Muscle layer of duodenum (tissue), 2 donors: ENCODE data around the gene RLF.
A peak's percentile ranks its signal among the peaks of the same experiment; 100 is the strongest.

Experiments used
- H3K27ac ChIP-seq: one replicate; pipeline ENCODE4 v1.7.0; 2013; ENCODE audit warnings: mild to moderate bottlenecking, low read length
- H3K27me3 ChIP-seq: one replicate; pipeline ENCODE4 v1.7.0; 2013; ENCODE audit warnings: low read depth, mild to moderate bottlenecking, control low read depth, low read length
- H3K36me3 ChIP-seq, 2 donors: one replicate each; pipeline ENCODE4 v1.7.0; 2013; ENCODE audit warnings: low read length in 2 of 2, control low read depth in 1 of 2, mild to moderate bottlenecking in 1 of 2; ENCODE audit not compliant: insufficient read depth in 2 of 2, control insufficient read depth in 1 of 2
- H3K4me1 ChIP-seq, 2 donors: one replicate each; pipeline ENCODE4 v1.7.0; 2013; ENCODE audit warnings: low read length in 2 of 2, mild to moderate bottlenecking in 2 of 2, control low read depth in 1 of 2, moderate library complexity in 1 of 2; ENCODE audit not compliant: insufficient read depth in 2 of 2, control insufficient read depth in 1 of 2
- H3K4me3 ChIP-seq, 2 donors: one replicate each; pipeline ENCODE4 v1.7.0; 2013; ENCODE audit warnings: low read length in 2 of 2, low read depth in 1 of 2, mild to moderate bottlenecking in 1 of 2
- H3K9me3 ChIP-seq, 2 donors: one replicate each; pipeline ENCODE4 v1.7.0; 2013; ENCODE audit warnings: low read length in 2 of 2, control low read depth in 1 of 2, mild to moderate bottlenecking in 1 of 2; ENCODE audit not compliant: control insufficient read depth in 1 of 2
- donor health status: healthy.

Gene RLF

DNA sequence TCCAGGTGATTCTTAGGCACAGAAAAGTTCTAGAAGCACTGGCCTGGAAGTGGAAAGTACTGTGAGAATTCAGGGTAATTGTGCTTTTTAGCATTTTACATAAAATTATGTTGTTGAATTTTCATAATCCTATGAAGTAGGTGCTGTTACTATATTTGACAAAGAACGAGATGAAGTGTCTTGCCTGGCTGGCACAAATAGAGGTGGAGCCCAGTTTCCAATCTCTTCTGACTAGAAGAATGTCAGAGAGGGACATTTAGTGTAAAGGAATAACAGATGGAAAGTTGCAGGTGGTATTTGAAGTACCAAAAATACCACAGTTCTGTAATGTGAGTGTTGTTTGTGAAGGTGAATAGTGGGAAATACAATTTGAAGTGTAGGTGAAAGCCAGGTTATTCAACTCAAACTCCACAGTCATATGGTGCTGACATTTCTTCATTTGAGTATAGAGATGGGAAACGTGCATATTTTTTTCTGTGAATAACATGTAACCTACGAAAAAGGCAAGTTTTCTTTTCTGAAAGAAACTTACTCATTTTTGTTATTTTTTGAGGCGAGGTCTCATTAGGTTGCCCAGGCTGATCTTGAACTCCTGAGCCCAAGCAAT lies 83.1 kb downstream of the RLF start:
- H3K27me3 ChIP-seq = no peaks in the 10 kb centered on the region
- no peak overlapping the region for H3K27ac ChIP-seq
- no peaks in the 10 kb centered on the region for H3K4me1 ChIP-seq
- H3K4me3 ChIP-seq = no peak overlapping the region
- H3K36me3 ChIP-seq = peaks cover 0 to 4% of the 10 kb centered on the region in 2 donors
- H3K9me3 ChIP-seq = no peaks in the 10 kb centered on the region

DNA sequence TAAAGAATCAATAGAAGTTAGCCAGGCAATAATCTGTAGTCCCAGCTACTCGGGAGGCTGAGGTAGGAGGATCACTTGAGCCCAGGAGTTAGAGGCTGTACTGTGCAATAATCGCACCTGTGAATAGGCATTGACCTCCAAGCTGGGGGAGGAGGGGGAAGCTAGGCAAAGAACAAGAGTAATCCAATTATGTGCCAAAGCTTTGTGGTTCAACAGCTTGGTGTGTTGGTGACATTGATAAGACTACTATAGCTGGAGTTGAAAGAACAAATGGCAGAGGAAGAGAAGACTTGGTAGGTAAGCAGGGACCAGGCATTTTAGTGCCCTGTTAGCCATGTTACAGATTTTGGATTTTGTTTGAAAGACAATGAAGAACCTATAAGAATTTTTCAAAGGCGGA lies 84.5 kb downstream of the RLF start:
- no peaks in the 10 kb centered on the region for H3K4me1 ChIP-seq
- no peaks in the 10 kb centered on the region for H3K36me3 ChIP-seq
- no peaks in the 10 kb centered on the region for H3K27me3 ChIP-seq
- no peak overlapping the region for H3K4me3 ChIP-seq
- no peak overlapping the region for H3K27ac ChIP-seq
- H3K9me3 ChIP-seq = no peaks in the 10 kb centered on the region

DNA sequence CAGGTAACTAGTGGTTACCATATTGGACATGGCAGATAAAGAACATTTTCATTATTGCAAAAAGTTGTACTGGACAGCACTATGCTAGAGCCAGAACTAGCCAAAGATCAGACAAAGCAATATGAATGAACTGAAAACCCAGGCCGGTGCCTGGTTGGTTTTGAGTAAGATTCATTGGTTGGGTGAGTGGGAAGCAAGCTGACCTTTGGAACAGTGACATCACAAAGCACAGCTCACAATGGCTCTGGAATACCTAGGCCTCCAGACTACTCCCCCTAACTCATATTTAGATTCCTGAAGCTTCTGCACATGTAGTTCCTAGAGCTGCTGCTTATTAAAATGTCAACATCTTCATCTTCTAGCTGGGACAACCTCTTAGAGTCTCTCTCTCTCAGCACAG lies 86.5 kb downstream of the RLF start, which contains the start of gene TMCO2:
TSS of gene TMCO2 (plus strand) at position 283 of the 400 bp plus-strand sequence. CDS start at position 340, 57 bp downstream.
- Histone ChIP-seq H3K4me3 (no peak within 1 kb of the TSS), H3K27ac (no peak within 1 kb of the TSS), H3K9me3 (no peaks in the 10 kb centered on the region), H3K27me3 (no peaks in the 10 kb centered on the region), H3K4me1 (no peaks in the 10 kb centered on the region), H3K36me3 (no peaks in the 10 kb centered on the region)

DNA sequence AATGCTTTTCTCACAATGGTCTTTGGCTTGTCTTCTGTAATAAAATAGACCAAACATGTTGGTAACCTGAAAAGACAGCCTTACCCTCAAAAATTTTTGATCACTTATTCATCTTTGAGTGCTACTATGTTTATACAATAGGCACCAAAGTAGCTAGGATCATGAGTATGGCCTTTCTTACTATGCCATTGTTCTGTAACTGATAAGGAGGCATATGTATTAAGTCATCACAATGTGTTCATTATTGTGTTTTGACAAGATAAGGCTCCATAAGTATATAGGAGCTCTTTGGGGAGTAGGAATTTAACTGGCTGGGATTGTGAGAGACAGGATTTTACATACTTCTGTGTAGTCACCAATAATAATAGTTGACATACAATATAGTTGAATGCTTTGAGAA lies 87.2 kb downstream of the RLF start:
- Histone ChIP-seq H3K27me3 (no peaks in the 10 kb centered on the region), H3K4me1 (no peaks in the 10 kb centered on the region)

DNA sequence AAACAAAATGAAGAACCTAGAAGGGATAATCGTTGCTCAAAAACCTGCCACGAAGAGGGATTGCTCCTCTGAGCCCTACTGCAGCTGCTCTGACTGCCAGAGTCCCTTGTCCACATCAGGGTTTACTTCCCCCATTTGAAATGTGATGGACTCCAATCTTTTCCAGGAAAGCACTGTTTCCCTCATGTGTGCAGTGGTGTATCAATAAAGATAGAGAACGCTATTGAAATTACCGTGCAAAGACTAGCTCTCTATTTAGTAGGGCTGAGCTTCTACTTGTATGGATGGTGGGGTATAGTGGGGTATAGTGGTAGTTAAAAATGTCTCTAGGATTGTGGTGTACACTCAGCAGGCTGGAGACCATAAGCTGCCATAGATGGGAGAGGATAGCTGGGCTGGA lies 90.3 kb downstream of the RLF start:
- H3K4me1 ChIP-seq = peaks cover 0 to 13% of the 10 kb centered on the region in 2 donors
- H3K27me3 ChIP-seq = no peaks in the 10 kb centered on the region
- no peak overlapping the region for H3K27ac ChIP-seq
- no peaks in the 10 kb centered on the region for H3K9me3 ChIP-seq
- H3K36me3 ChIP-seq = no peaks in the 10 kb centered on the region
- no peak overlapping the region for H3K4me3 ChIP-seq

More for the DNA sequence above, 87.2 kb downstream of the RLF start:
- no peak overlapping the region for H3K27ac ChIP-seq
- no peaks in the 10 kb centered on the region for H3K9me3 ChIP-seq
- no peak overlapping the region for H3K4me3 ChIP-seq
- no peaks in the 10 kb centered on the region for H3K36me3 ChIP-seq

DNA sequence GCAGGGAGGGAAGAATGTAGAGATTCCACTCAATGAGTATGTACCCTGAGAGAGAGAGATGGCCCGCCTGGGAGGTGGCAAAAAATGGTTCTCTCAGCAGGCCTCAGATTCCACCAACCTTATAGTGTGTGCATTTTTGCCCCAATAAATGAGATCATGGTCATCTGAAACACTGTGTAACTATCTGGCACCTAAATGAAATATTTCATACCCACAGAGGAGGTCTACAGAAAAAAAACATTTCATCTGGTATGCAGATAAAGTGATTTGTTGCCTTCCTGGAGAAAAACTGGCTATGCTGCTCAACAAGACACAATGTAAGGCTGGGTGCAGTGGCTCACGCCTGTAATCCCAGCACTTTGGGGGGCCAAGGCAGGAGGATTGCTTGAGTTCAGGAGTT lies 91.4 kb downstream of the RLF start:
- Histone ChIP-seq H3K27me3 (no peaks in the 10 kb centered on the region), H3K9me3 (no peaks in the 10 kb centered on the region), H3K4me3 (no peak overlapping the region), H3K36me3 (no peaks in the 10 kb centered on the region), H3K27ac (no peak overlapping the region), H3K4me1 (peaks cover 4 to 19% of the 10 kb centered on the region in 2 donors)

DNA sequence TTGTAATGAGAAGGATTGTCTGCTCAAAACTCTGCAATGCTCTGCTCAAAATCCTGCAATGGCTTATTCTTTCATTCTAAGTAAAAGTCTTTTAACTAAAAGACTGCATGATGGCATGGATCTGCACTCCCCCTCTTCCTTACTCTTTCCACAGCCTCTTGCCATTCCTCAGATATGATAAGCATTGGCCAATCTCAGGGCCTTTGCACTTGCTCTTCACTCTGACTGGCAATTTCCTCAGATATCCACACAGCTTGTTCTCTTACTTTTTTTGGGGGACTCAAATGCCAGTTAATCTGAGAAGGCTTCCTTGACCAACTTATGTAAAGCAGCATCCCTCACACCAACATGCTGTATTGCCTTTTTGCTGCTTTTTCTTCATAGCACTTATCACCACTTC lies 94.0 kb downstream of the RLF start:
- Histone ChIP-seq H3K4me1 (peaks cover 4 to 29% of the 10 kb centered on the region in 2 donors), H3K27me3 (no peaks in the 10 kb centered on the region), H3K4me3 (no peak overlapping the region), H3K36me3 (peaks cover 1 to 3% of the 10 kb centered on the region in 2 donors), H3K27ac (no peak overlapping the region), H3K9me3 (no peaks in the 10 kb centered on the region)

DNA sequence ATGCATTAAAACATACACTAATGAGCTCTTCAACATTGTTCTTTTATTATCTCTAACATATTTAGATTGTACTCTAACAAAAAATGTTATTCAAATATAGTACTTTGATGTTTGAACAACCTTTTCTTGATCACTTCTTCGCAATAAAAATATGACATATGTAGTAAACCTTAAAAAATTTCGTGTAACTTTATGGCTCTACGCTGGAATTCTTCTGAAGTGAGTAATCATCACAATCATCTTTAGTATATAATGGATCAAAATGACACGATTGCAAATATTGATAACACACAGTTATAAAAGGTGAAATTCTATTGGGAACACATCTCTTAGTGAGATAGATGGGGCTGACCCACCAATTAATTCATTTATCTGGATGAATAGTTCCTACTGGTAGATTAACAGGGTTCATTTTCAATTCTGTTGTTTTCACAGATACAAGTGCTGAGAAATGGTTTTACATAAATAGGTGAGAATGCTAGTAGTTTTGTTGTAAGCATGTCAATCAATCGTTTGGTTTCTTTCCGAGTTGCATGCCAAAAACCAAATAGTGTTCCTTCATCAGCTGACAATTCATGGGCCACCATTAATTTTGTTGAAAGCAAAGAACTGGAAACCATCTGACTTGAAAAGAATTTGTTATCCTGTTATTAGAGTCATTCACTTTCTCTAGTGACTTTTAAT lies 95.4 kb downstream of the RLF start:
- H3K4me1 ChIP-seq = peaks cover 4 to 42% of the 10 kb centered on the region in 2 donors
- no peaks in the 10 kb centered on the region for H3K27me3 ChIP-seq
- H3K36me3 ChIP-seq = peaks cover 14 to 16% of the 10 kb centered on the region in 2 donors
- H3K27ac ChIP-seq = peak overlapping the region; percentile 100
- peak overlapping the region; percentile 96 to 99 for H3K4me3 ChIP-seq
- no peaks in the 10 kb centered on the region for H3K9me3 ChIP-seq

DNA sequence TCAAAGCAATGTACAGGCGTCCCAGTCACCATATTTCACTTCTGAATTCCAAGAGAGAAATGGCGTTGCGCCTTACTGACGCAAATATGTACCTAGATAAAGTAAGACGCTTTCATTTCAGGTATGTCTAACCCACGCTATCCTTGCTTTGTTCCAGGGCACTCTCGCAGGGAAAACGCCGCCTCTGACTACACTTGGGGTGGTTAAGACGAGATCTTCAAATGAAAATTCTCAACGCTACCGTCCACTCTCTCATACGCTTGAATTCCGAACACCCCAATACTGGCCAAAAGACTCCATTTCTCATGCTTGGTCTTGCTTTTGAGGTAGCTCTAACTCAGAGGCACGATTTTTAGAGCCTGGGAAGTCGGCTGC lies 96.1 kb downstream of the RLF start:
- Histone ChIP-seq H3K4me3 (peak overlapping the region; percentile 96 to 99), H3K27ac (peak overlapping the region; percentile 100), H3K9me3 (no peaks in the 10 kb centered on the region), H3K4me1 (peaks cover 4 to 42% of the 10 kb centered on the region in 2 donors), H3K36me3 (peaks cover 18 to 22% of the 10 kb centered on the region in 2 donors), H3K27me3 (no peaks in the 10 kb centered on the region)

DNA sequence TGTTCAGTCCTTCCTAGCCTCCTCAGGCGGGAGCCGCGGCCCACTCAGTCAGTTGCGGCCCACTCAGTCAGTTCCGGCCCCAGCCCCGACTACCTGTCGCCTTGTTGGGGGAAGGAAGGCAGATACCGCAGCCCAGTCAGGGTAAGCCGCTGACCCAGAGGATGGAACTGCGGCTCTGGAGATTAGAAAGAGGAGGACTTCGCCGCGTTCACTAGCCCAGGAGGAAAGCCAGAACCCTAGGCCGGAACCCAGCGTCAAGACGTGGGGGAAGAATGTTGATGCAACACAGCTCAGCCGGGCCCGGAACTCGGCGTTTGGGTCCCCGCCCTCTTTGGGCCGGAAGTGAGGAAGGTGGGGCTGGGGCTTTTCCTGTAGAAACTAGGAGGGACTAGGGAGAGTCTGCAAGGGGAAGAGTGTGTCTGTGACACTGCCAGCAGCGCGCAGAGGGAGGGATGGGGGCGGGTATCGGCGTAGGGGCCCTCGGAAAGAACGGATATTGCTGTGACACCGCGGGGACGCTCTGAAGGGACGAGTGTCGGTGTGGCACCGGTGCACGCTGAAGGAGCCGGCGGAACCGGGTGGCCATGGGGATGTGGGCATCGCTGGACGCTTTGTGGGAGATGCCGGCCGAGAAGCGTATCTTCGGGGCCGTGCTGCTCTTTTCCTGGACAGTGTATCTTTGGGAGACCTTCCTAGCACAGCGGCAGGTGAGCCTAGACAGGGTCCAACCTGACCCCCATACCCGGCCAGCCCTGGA lies 96.7 kb downstream of the RLF start, which contains the start of gene ZMPSTE24:
TSS of gene ZMPSTE24 (plus strand) at position 549 of the 757 bp plus-strand sequence. CDS start at position 585, 36 bp downstream.
- H3K4me1 ChIP-seq = peaks cover 4 to 45% of the 10 kb centered on the region in 2 donors
- no peaks in the 10 kb centered on the region for H3K27me3 ChIP-seq
- H3K27ac ChIP-seq = peak within 1 kb of the TSS; percentile 100
- peaks cover 23 to 25% of the 10 kb centered on the region in 2 donors for H3K36me3 ChIP-seq
- no peaks in the 10 kb centered on the region for H3K9me3 ChIP-seq
- H3K4me3 ChIP-seq = peak within 1 kb of the TSS; percentile 96 to 99

DNA sequence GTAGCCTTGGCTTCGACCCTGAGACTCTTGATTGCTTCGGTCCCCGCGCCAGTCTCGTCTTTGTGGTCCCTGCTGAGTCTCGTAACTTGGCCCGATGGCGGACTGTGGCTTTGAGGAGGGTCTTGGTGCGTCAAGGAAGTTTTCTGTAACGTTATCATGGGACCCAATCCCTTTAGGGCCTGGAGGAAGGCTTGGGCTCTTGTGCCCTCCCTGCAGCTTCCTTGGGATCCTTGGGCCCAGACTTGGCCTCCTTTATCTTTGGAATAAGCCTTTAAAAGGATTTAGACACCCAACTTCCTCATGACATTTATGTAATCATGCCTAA lies 97.2 kb downstream of the RLF start:
- Histone ChIP-seq H3K36me3 (peaks cover 28 to 30% of the 10 kb centered on the region in 2 donors), H3K4me3 (peak overlapping the region; percentile 96 to 99), H3K9me3 (no peaks in the 10 kb centered on the region), H3K4me1 (peaks cover 4 to 50% of the 10 kb centered on the region in 2 donors), H3K27ac (peak overlapping the region; percentile 100), H3K27me3 (no peaks in the 10 kb centered on the region)
